CD14-positive monocyte (primary cell): ENCODE results near the gene HSPA8. TPM values are rescaled to one million over a fixed set of nuclear protein-coding genes. Genes with fewer than 3 reads are reported as not detected.
A peak's percentile ranks its signal among the peaks of the same experiment; 100 is the strongest.

ENCODE experiments used
- DNase-seq, 3 donors: peaks; one replicate each; pipeline ENCODE4 v3.0.0-alpha.2; 2011 to 2022
- H2AFZ ChIP-seq: 2 replicates; pipeline ENCODE4 v1.6.0; 2012; ENCODE audit warnings: mild to moderate bottlenecking, low read depth, low read length, inconsistent platforms; ENCODE audit not compliant: insufficient read depth, poor library complexity, severe bottlenecking
- H3K27ac ChIP-seq, 2 donors: 1 replicate in 1 of 2; 2 replicates in 1 of 2; pipeline ENCODE4 v1.5.1; 2012 to 2013; ENCODE audit warnings: low read length in 2 of 2, control low read depth in 1 of 2, inconsistent platforms in 1 of 2, low read depth in 1 of 2, mild to moderate bottlenecking in 1 of 2
- H3K27me3 ChIP-seq, 2 donors: one replicate each; pipeline versions ENCODE4 v1.6.0 to v1.6.1; 2011 to 2013; ENCODE audit warnings: low read length in 2 of 2; ENCODE audit not compliant: control insufficient read depth in 2 of 2, insufficient read depth in 2 of 2
- H3K36me3 ChIP-seq, 2 donors: replicated peaks in 1 of 2; 1 replicate in 1 of 2; 2 replicates in 1 of 2; pipeline versions ENCODE4 v1.5.1 to v1.6.1; 2012 to 2013; ENCODE audit warnings: low read length in 2 of 2, control low read depth in 1 of 2, inconsistent platforms in 1 of 2, mild to moderate bottlenecking in 1 of 2; ENCODE audit not compliant: insufficient read depth in 2 of 2, control insufficient read depth in 1 of 2
- H3K4me1 ChIP-seq, 2 donors: 1 replicate in 1 of 2; 2 replicates in 1 of 2; pipeline versions ENCODE4 v1.5.1 to v1.6.1; 2012 to 2013; ENCODE audit warnings: low read length in 2 of 2, control low read depth in 1 of 2, inconsistent platforms in 1 of 2, mild to moderate bottlenecking in 1 of 2, moderate library complexity in 1 of 2; ENCODE audit not compliant: insufficient read depth in 2 of 2, control insufficient read depth in 1 of 2
- H3K4me2 ChIP-seq: replicated peaks from 2 replicates; pipeline ENCODE3; 2012; ENCODE audit warnings: low read length, moderate library complexity, mild to moderate bottlenecking; ENCODE audit not compliant: poor library complexity, severe bottlenecking; ENCODE audit errors: extremely low read depth
- H3K4me3 ChIP-seq, 3 experiments: fragments of 200-600 bp in 1 of 3; sonication (generic) in 1 of 3; replicated peaks in 1 of 3; 1 replicate in 2 of 3; 2 replicates in 1 of 3; pipeline ENCODE4 v1.5.1; 2011 to 2013; ENCODE audit warnings: low read length in 3 of 3, mild to moderate bottlenecking in 3 of 3, control low read depth in 2 of 3, low read depth in 2 of 3, inconsistent platforms in 1 of 3, moderate library complexity in 1 of 3
- H3K79me2 ChIP-seq: 2 replicates; pipeline ENCODE4 v1.6.0; 2012; ENCODE audit warnings: mild to moderate bottlenecking, control low read depth, inconsistent platforms, low read length, moderate library complexity; ENCODE audit not compliant: insufficient read depth
- H3K9ac ChIP-seq: 2 replicates; pipeline ENCODE4 v1.6.0; 2017; ENCODE audit warnings: low read length, mild to moderate bottlenecking; ENCODE audit not compliant: insufficient read depth, poor library complexity, severe bottlenecking
- H3K9me3 ChIP-seq, 2 donors: replicated peaks in 1 of 2; 1 replicate in 1 of 2; 2 replicates in 1 of 2; pipeline versions ENCODE4 v1.5.1 to v1.6.1; 2012 to 2013; ENCODE audit warnings: low read length in 2 of 2, control low read depth in 1 of 2; ENCODE audit not compliant: control insufficient read depth in 1 of 2, insufficient read depth in 1 of 2
- H4K20me1 ChIP-seq: 2 replicates; pipeline ENCODE4 v1.6.0; 2012; ENCODE audit warnings: mild to moderate bottlenecking, low read length, control low read depth, moderate library complexity; ENCODE audit not compliant: insufficient read depth
- H3K27ac Mint-ChIP-seq, 7 donors: one replicate each; pipeline ENCODE4 v1.8.0; 2020; ENCODE audit warnings: mild to moderate bottlenecking in 7 of 7, mixed read lengths in 7 of 7, moderate library complexity in 6 of 7, inconsistent platforms in 2 of 7
- H3K27me3 Mint-ChIP-seq, 3 donors: one replicate each; pipeline ENCODE4 v1.8.0; 2021 to 2022; ENCODE audit warnings: low read depth in 3 of 3, mild to moderate bottlenecking in 3 of 3, mixed read lengths in 3 of 3, moderate library complexity in 3 of 3, inconsistent platforms in 1 of 3
- H3K36me3 Mint-ChIP-seq, 2 donors: one replicate each; pipeline ENCODE4 v1.8.0; 2020; ENCODE audit warnings: mixed read lengths in 2 of 2, inconsistent platforms in 1 of 2, mild to moderate bottlenecking in 1 of 2
- H3K4me1 Mint-ChIP-seq: one replicate; pipeline ENCODE4 v1.8.0; 2020; ENCODE audit warnings: mild to moderate bottlenecking, mixed read lengths
- H3K4me3 Mint-ChIP-seq, 2 donors: one replicate each; pipeline ENCODE4 v1.8.0; 2020; ENCODE audit warnings: mild to moderate bottlenecking in 2 of 2, mixed read lengths in 2 of 2, moderate library complexity in 1 of 2
- H3K9me3 Mint-ChIP-seq, 7 donors: one replicate each; pipeline ENCODE4 v1.8.0; 2020 to 2022; ENCODE audit warnings: mixed read lengths in 7 of 7, mild to moderate bottlenecking in 6 of 7, moderate library complexity in 6 of 7, inconsistent platforms in 2 of 7
- WGBS: methylation state at CpG from one replicate; pipeline ENCODE4 v1.1.5; 2013; ENCODE audit warnings: missing lambda C conversion rate; ENCODE audit not compliant: insufficient coverage; 5-methylcytosine and 5-hydroxymethylcytosine counted together
- intact Hi-C, 2 donors: fragments of 100-400 bp; cut with micrococcal nuclease; formaldehyde crosslinking; loops; one replicate each; pipeline versions ENCODE4 v1.15.0 to v1.15.1; 2023
- polyA plus RNA-seq, 3 donors: library from polyadenylated mRNA; depleted of rRNA in 1 of 3; unstranded in 2 of 3; stranded (reverse) in 1 of 3; fragments of 300-500 nt in 2 of 3; fragments of >200 nt in 1 of 3; fragmentation: Illumina TruSeq in 2 of 3; gene quantifications; 1 replicate in 2 of 3; 2 replicates in 1 of 3; pipeline ENCODE4 v1.2.3, GENCODE V29; 2012 to 2021
- TF ChIP-seq, protein P1 (sequence below): fragments of 200-600 bp; IDR thresholded peaks from one replicate; pipeline ENCODE4 v1.8.0; 2022; ENCODE audit warnings: antibody characterized with exemption, mild to moderate bottlenecking

The HSPA8 gene
- polyA plus RNA-seq, 3 donors, result 399 to 531 (median 511) TPM

DNA sequence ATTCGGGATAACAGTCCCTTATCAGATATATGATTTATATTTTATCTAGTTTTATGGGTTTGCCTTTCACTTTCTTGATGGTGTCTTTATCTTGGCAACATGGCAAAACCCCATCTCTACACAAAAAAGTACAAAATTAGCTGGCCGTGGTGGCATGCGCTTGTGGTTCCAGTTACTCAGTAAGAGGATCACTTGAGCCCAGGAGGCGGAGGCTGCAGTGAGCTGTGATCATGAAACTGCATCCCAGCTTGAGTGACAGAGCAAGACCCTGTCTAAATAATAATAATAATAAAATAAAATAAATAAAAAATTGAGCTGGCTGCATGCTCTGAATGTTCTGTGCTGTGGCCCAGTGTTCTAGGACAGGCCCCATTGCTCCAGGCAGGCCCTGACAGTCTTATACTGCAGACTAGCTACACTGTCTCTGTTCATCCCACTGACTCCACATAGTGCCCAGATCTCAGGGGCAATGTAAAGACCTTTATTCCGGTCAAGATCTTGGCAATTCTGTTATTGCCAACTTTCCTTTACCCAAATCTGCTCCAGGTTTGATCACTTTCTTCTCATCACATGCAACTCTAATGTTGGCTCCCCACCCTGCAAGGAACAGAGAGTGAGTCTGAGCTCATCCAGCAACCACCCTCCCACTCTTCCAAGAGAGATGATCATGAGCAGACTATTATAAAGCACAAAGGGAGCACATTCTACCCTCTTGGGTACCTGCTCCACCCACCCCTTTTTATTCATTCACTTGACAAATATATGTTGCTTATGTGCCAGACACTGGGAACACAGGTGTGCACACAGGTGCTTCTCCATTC lies 8.8 kb downstream of the HSPA8 start:
- peaks cover 43 to 48% of the 10 kb centered on the region in 2 donors for H3K36me3 Mint-ChIP-seq
- Histone ChIP-seq H3K4me2 (no peak overlapping the region), H3K9ac (no peak overlapping the region), H4K20me1 (peaks cover 49% of the 10 kb centered on the region), H3K4me3 (no peak overlapping the region), H3K27me3 (no peaks in the 10 kb centered on the region), H3K36me3 (peaks cover 30 to 54% of the 10 kb centered on the region in 2 donors), H3K27ac (no peak overlapping the region), H2AFZ (no peak overlapping the region), H3K9me3 (no peaks in the 10 kb centered on the region), H3K4me1 (peaks cover 0 to 6% of the 10 kb centered on the region in 2 donors), H3K79me2 (peaks cover 18% of the 10 kb centered on the region)
- H3K9me3 Mint-ChIP-seq, result peaks cover 0 to 5% (median 0%) of the 10 kb centered on the region in 7 donors
- whole genome bisulfite sequencing, result 100% methylated on average over 1 of the region's 5 CpGs
- intact Hi-C loops, result loop anchor here in 1 of 2 donors (5.0 to 10.0 kb wide), 2 partner anchors 258 to 426 kb away; no protein-coding TSS in a partner anchor
- TF ChIP-seq, protein P1, sequence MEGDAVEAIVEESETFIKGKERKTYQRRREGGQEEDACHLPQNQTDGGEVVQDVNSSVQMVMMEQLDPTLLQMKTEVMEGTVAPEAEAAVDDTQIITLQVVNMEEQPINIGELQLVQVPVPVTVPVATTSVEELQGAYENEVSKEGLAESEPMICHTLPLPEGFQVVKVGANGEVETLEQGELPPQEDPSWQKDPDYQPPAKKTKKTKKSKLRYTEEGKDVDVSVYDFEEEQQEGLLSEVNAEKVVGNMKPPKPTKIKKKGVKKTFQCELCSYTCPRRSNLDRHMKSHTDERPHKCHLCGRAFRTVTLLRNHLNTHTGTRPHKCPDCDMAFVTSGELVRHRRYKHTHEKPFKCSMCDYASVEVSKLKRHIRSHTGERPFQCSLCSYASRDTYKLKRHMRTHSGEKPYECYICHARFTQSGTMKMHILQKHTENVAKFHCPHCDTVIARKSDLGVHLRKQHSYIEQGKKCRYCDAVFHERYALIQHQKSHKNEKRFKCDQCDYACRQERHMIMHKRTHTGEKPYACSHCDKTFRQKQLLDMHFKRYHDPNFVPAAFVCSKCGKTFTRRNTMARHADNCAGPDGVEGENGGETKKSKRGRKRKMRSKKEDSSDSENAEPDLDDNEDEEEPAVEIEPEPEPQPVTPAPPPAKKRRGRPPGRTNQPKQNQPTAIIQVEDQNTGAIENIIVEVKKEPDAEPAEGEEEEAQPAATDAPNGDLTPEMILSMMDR, result no peak
- H3K4me1 Mint-ChIP-seq, result peaks cover 19% of the 10 kb centered on the region
- no peak for DNase-seq
- H3K4me3 Mint-ChIP-seq, result no peak overlapping the region
- H3K27me3 Mint-ChIP-seq, result peaks cover 0 to 2% (median 0%) of the 10 kb centered on the region in 3 donors
- H3K27ac Mint-ChIP-seq, result peak overlapping the region in 1 of 7 donors; percentile 19

DNA sequence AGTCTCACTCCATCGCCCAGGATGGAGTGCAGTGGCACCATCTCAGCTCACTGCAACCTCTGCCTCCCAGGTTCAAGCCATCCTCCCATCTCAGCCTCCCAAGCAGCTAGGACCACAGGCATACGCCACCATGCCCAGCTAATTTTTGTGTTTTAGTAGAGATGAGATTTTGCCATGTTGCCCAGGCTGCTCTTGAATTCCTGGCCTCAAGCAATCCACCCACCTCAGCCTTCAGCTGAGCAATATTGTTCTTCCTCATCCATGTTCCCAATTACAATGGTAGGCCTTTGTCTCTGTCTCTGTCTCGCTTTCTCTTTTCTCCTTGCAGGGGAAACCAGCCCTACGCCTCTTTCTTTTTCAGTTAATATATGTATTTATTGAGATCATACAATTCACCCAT lies 10.3 kb downstream of the HSPA8 start:
- H3K36me3 ChIP-seq, result peaks cover 16 to 40% of the 10 kb centered on the region in 2 donors
- H3K4me2 ChIP-seq, result no peak overlapping the region
- TF ChIP-seq, protein P1, result no peak
- no peak overlapping the region for H2AFZ ChIP-seq
- H3K9ac ChIP-seq, result no peak overlapping the region
- no peaks in the 10 kb centered on the region for H3K4me1 ChIP-seq
- H3K4me3 ChIP-seq, result no peak overlapping the region
- no peak for DNase-seq
- peaks cover 7% of the 10 kb centered on the region for H3K79me2 ChIP-seq
- peaks cover 0 to 5% (median 0%) of the 10 kb centered on the region in 7 donors for H3K9me3 Mint-ChIP-seq
- H3K27me3 Mint-ChIP-seq, result peaks cover 0 to 2% (median 0%) of the 10 kb centered on the region in 3 donors
- peaks cover 28 to 33% of the 10 kb centered on the region in 2 donors for H3K36me3 Mint-ChIP-seq
- H3K27ac Mint-ChIP-seq, result peak overlapping the region in 1 of 7 donors; percentile 28
- intact Hi-C loops, result loop anchor here in 1 of 2 donors (5.0 to 10.0 kb wide), 2 partner anchors 257 to 424 kb away; no protein-coding TSS in a partner anchor
- H3K4me1 Mint-ChIP-seq, result peaks cover 10% of the 10 kb centered on the region
- H4K20me1 ChIP-seq, result peaks cover 35% of the 10 kb centered on the region
- no CpG with 5 or more reads among the region's 4 CpGs for WGBS
- H3K27ac ChIP-seq, result no peak overlapping the region
- no peaks in the 10 kb centered on the region for H3K9me3 ChIP-seq
- H3K27me3 ChIP-seq, result no peaks in the 10 kb centered on the region
- no peak overlapping the region for H3K4me3 Mint-ChIP-seq
